Panc1 (cell line): ENCODE results near the gene COL6A3. TPM values are rescaled to one million over a fixed set of nuclear protein-coding genes. Genes with fewer than 3 reads are reported as not detected.

Experiments
- ATAC-seq: fragments of 200-7000 bp; cut with Tn5 transposase; 2 replicates; pipeline ENCODE4 v1.9.1; 2020; ENCODE audit warnings: mild to moderate bottlenecking, moderate library complexity
- BruUV-seq: library from RNA; stranded (reverse); fragments of 400-500 nt; replicated peaks from 2 replicates; lab custom pipeline; 2021; lab: Mats Ljungman, UMichigan
- CTCF ChIA-PET: fragments of 300-600 bp; sonication (Branson Sonifier 250); formaldehyde crosslinking; loops from one replicate; lab custom pipeline; 2022; ENCODE audit warnings: antibody characterized with exemption; lab: Charles Lee
- POLR2A ChIA-PET: fragments of 300-600 bp; sonication (Branson Sonifier 250); formaldehyde crosslinking; loops from one replicate; lab custom pipeline; 2022; ENCODE audit warnings: antibody characterized with exemption; lab: Charles Lee
- DNase-seq: peaks from one replicate; pipeline ENCODE4 v3.0.0-alpha.2; 2010; ENCODE audit warnings: low read depth, low spot score
- H3K27ac ChIP-seq: 2 replicates; pipeline ENCODE4 v1.5.1; 2011; ENCODE audit warnings: mild to moderate bottlenecking, low read length, inconsistent platforms
- H3K27me3 ChIP-seq: fragments of 200-500 bp; sonication (Bioruptor generic); 2 replicates; pipeline ENCODE4 v1.6.0; 2014; ENCODE audit warnings: low read length, inconsistent platforms; ENCODE audit not compliant: control insufficient read depth, insufficient read depth
- H3K36me3 ChIP-seq: fragments of 200-500 bp; sonication (Bioruptor generic); 2 replicates; pipeline ENCODE4 v1.5.1; 2014; ENCODE audit warnings: inconsistent platforms, mild to moderate bottlenecking, low read length, moderate library complexity; ENCODE audit not compliant: control insufficient read depth, insufficient read depth
- H3K4me1 ChIP-seq: 2 replicates; pipeline ENCODE4 v1.5.1; 2011; ENCODE audit warnings: inconsistent platforms, mild to moderate bottlenecking, low read length, moderate library complexity; ENCODE audit not compliant: control insufficient read depth, insufficient read depth
- H3K4me3 ChIP-seq, 2 experiments: 2 replicates each; pipeline ENCODE4 v1.5.1; 2011 to 2012; ENCODE audit warnings: low read depth in 2 of 2, low read length in 2 of 2, mild to moderate bottlenecking in 2 of 2, inconsistent platforms in 1 of 2, moderate library complexity in 1 of 2
- H3K9me3 ChIP-seq: fragments of 200-500 bp; sonication (Bioruptor generic); 2 replicates; pipeline ENCODE4 v1.5.1; 2014; ENCODE audit warnings: low read depth, mild to moderate bottlenecking, inconsistent platforms, low read length, moderate library complexity; ENCODE audit not compliant: control insufficient read depth, insufficient read depth
- POLR2AphosphoS5 ChIP-seq: IDR thresholded peaks from 2 replicates; pipeline ENCODE4 v1.6.1; 2012; ENCODE audit warnings: mild to moderate bottlenecking, low read depth, low read length, moderate library complexity
- SIN3A ChIP-seq: IDR thresholded peaks from 2 replicates; pipeline ENCODE4 v1.6.1; 2012; ENCODE audit warnings: low read depth, mild to moderate bottlenecking, low read length, moderate library complexity, borderline replicate concordance; ENCODE audit not compliant: insufficient read depth
- TCF7L2 ChIP-seq: IDR thresholded peaks from 2 replicates; pipeline ENCODE4 v1.6.1; 2011; ENCODE audit warnings: mild to moderate bottlenecking, low read depth, low read length, inconsistent platforms
- in situ Hi-C: cut with HindIII; loops from 2 replicates; pipeline ENCODE4 v1.10.0; 2016; ENCODE audit warnings: low sequenced_read_pairs, low pct_unique_long_range_greater_than_20kb
- intact Hi-C: fragments of 100-400 bp; cut with micrococcal nuclease; formaldehyde crosslinking; loops from one replicate; pipeline ENCODE4 v1.10.0; 2022; ENCODE audit not compliant: unreplicated experiment
- total RNA-seq: library from RNA; stranded (reverse); gene quantifications from one replicate; pipeline ENCODE4 v1.2.1, GENCODE V29; 2021; ENCODE audit not compliant: unreplicated experiment
- TF ChIP-seq, protein P1 (sequence below): fragments of 450-650 bp; IDR thresholded peaks from 2 replicates; pipeline ENCODE4 v1.5.1; 2017; ENCODE audit warnings: mild to moderate bottlenecking
- TF ChIP-seq, protein P2 (sequence below), 2 experiments: IDR thresholded peaks; 2 replicates each; pipeline ENCODE4 v1.6.1; 2011 to 2012; ENCODE audit warnings: low read depth in 2 of 2, control low read depth in 1 of 2, low read length in 1 of 2, mild to moderate bottlenecking in 1 of 2, moderate library complexity in 1 of 2; ENCODE audit not compliant: insufficient read depth in 1 of 2

The COL6A3 gene
- total RNA-seq, 1 experiment from 2014 or later: 0.69 TPM

DNA sequence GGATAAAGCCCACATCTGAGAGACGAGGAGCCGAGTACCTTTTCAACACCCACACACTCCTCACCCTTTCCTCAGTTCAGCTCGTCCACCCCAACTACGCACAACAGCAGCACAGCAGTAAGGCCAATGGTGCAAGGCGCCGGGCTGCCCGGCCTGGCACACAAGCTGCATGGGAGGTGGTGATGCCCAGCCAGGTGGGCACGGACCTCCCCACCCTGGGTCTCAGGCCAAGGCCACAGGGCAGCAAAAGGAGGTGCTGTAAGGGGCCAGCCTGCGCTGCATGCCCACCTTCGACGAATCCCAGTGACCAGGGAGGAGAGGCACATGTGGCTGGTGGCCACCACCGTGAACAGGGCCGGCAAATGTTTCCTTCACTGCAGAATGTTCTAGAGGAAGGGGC, 36.6 kb upstream of the COL6A3 start:
- no TSS peak for BruUV-seq
- Histone ChIP-seq H3K4me3 (no peak overlapping the region), H3K27ac (no peak overlapping the region), H3K27me3 (no peaks in the 10 kb centered on the region), H3K36me3 (no peaks in the 10 kb centered on the region), H3K9me3 (no peaks in the 10 kb centered on the region), H3K4me1 (no peaks in the 10 kb centered on the region)
- in situ Hi-C loops (no loop called here), intact Hi-C loops (no loop called here)
- TF ChIP-seq POLR2AphosphoS5 (no peak), SIN3A (no peak), TCF7L2 (no peak)
- TF ChIP-seq, protein P1, sequence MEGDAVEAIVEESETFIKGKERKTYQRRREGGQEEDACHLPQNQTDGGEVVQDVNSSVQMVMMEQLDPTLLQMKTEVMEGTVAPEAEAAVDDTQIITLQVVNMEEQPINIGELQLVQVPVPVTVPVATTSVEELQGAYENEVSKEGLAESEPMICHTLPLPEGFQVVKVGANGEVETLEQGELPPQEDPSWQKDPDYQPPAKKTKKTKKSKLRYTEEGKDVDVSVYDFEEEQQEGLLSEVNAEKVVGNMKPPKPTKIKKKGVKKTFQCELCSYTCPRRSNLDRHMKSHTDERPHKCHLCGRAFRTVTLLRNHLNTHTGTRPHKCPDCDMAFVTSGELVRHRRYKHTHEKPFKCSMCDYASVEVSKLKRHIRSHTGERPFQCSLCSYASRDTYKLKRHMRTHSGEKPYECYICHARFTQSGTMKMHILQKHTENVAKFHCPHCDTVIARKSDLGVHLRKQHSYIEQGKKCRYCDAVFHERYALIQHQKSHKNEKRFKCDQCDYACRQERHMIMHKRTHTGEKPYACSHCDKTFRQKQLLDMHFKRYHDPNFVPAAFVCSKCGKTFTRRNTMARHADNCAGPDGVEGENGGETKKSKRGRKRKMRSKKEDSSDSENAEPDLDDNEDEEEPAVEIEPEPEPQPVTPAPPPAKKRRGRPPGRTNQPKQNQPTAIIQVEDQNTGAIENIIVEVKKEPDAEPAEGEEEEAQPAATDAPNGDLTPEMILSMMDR: no peak
- TF ChIP-seq, protein P2, sequence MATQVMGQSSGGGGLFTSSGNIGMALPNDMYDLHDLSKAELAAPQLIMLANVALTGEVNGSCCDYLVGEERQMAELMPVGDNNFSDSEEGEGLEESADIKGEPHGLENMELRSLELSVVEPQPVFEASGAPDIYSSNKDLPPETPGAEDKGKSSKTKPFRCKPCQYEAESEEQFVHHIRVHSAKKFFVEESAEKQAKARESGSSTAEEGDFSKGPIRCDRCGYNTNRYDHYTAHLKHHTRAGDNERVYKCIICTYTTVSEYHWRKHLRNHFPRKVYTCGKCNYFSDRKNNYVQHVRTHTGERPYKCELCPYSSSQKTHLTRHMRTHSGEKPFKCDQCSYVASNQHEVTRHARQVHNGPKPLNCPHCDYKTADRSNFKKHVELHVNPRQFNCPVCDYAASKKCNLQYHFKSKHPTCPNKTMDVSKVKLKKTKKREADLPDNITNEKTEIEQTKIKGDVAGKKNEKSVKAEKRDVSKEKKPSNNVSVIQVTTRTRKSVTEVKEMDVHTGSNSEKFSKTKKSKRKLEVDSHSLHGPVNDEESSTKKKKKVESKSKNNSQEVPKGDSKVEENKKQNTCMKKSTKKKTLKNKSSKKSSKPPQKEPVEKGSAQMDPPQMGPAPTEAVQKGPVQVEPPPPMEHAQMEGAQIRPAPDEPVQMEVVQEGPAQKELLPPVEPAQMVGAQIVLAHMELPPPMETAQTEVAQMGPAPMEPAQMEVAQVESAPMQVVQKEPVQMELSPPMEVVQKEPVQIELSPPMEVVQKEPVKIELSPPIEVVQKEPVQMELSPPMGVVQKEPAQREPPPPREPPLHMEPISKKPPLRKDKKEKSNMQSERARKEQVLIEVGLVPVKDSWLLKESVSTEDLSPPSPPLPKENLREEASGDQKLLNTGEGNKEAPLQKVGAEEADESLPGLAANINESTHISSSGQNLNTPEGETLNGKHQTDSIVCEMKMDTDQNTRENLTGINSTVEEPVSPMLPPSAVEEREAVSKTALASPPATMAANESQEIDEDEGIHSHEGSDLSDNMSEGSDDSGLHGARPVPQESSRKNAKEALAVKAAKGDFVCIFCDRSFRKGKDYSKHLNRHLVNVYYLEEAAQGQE (IDR thresholded peaks at IDR 0.05; ENCODE audit: insufficient read depth in 1 of 2, low read depth in 2 of 2, low read length in 1 of 2): no peak
- ATAC-seq (no peak), DNase-seq (no peak)
- ChIA-PET CTCF (no interaction called here), POLR2A (no interaction called here)

DNA sequence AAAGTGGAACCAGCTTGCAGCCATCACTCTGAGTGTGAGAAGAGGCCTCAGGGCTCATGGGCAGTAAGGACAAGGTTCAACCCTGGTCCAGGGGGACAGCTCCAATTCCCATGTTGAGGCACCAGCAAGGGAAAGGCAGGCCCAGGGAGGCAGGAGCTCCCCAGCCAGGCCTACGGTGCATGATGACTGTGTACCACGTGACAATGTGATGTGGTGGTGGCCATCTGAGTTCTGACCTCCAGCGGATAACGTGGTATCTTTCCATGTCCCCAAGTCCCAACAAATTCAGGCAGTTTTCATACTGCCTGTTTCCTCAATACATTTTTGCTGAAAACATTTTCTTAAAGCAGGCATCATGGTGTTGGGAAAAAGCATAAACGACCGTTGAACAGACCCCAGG, 36.1 kb upstream of the COL6A3 start:
- Histone ChIP-seq H3K36me3 (no peaks in the 10 kb centered on the region), H3K4me3 (no peak overlapping the region), H3K27me3 (no peaks in the 10 kb centered on the region), H3K4me1 (no peaks in the 10 kb centered on the region), H3K27ac (no peak overlapping the region), H3K9me3 (no peaks in the 10 kb centered on the region)
- ChIA-PET POLR2A (no interaction called here), CTCF (no interaction called here)
- TF ChIP-seq, protein P2 (IDR thresholded peaks at IDR 0.05; ENCODE audit: insufficient read depth in 1 of 2, low read depth in 2 of 2, low read length in 1 of 2): no peak
- TF ChIP-seq TCF7L2 (no peak), POLR2AphosphoS5 (no peak), SIN3A (no peak)
- TF ChIP-seq, protein P1: no peak
- in situ Hi-C loops (no loop called here), intact Hi-C loops (no loop called here)
- BruUV-seq: no TSS peak
- DNase-seq (no peak), ATAC-seq (no peak)
